Islet precursor cell (in vitro differentiated cells): ENCODE measurements around the gene ADGRA1.

Source experiments
- DNase-seq: peaks from one replicate; pipeline ENCODE4 v3.0.0-alpha.2; 2018

The ADGRA1 gene

DNA sequence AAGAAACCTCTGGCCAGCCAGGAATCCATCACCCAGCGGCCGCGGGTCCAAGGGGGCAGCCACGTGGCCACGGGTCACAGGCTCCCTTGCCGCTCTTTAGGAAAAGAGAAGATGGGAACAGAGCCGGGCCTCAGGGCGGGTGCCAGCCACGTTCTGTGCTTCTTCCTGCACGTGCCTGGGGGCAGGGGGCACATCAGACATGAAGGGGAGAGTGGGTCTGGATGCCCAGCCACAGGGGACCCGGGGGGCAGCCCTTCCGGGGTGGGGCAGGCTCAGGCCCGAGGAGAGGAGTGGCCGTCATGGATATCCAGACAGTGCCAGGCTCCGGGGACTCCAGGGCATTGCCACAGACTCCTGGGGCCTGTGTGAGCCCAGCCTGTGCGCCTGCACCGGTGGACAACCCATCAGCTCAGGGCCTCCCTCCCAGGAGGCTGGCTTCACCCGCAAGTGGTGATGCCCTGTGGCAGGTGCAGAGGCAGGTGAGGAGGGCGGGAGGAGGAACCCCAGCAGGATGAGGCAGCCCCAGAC lies 31.0 kb upstream of the ADGRA1 start:
- no peak for DNase-seq

DNA sequence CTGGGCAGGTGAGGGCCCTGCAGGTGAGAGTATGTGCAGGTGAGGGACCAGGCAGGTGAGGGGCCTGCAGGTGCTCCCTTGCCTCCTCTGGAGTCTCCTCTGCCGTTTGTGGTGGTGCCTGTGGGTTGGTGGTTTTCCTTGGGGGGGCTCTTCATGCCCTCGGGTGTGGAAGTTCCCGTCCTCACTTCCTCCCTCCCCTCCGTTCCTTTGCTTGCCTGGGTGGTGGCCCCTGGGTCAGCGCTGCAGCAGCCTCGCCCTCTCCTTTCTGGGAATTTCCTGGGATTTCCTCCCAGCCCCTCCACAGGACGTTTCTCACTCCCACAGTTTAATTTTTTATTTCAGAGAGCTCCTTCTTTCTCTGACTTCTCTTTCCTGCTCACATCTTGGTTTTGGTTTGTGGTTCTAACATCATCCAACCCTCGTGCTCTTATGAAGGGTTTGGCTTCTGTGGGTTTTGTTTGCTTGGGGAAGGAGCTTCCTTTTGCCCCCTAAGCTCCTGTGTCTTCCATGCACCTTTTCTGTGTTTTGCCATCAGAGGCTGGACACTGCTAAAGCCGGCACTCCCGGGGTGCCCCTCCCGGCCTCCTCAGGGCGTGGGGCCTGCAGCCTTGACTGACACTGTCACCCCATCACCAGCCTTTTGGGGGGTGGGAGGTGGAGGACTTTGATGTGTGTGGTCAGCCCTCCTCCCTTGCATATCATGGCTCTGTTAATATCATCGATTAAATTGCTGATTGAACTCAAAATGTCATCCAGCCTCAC lies 29.2 kb upstream of the ADGRA1 start:
- DNase-seq = no peak

DNA sequence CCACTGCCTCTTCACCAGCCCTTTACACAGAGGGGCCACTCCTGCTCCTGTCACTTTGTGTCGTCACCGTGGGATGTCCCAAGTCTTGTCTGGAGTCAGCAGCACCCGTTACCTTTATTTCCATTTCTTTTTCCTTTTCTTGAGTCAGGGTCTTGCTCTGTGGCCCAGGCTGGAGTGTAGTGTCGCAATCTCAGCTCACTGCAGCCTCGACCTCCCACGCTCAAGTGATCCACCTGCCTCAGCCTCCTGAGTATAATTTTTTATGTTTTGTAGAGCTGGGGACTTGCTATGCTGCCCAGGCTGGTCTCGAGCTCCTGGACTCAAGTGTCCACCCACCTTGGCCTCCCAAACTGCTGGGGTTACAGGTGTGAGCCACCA lies 28.6 kb upstream of the ADGRA1 start:
- no peak for DNase-seq

- DNase-seq = no peak
These were observed 28.2 kb upstream of the ADGRA1 start for GRCh38 chr10:133059571-133059970.

GRCh38 chr10:133060022-133060421 lies 27.7 kb upstream of the ADGRA1 start:
- no peak for DNase-seq

DNA sequence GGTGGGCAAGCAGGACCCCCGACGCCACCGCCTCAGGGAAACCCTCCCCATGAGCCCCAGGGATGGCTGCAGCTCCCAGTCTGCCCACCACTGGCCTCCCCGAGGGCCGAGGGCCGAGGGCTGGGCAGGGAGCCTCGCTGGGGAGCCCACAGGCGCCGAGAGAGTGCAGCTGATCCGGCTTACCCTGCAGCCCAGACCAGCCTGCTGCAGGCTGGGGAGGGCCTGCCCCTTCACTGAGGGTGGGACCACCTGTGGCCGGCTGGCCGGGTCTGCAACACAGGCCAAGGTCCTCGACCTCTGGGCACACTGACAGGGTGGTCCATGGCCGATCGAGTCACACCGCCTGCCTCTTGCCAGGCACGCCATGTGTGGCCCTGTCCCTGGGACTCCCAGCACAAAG lies 27.3 kb upstream of the ADGRA1 start:
- DNase-seq = no peak

DNA sequence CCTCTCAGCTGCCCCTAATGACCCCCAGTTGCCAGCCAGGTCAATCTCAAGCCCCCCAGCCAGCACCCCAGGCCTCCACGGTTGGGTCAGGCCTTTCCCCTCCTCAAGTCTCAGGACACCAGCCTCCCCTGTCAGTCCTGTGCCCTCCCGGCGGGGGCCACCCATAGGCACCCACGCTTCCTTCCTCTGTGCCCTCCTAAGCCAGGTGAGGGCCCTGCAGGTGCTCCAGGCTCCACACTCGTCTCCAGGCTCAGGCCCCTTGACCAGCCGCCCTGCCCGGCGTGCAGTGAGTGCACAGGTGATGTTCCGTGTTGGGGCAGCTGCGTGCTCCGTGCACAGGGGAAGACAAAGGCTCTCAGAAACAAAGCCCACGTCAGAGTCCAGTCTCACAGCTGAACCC lies 26.8 kb upstream of the ADGRA1 start:
- no peak for DNase-seq

GRCh38 chr10:133061296-133062038 lies 26.3 kb upstream of the ADGRA1 start:
- no peak for DNase-seq

GRCh38 chr10:133062085-133062484 lies 25.6 kb upstream of the ADGRA1 start:
- DNase-seq = no peak

DNA sequence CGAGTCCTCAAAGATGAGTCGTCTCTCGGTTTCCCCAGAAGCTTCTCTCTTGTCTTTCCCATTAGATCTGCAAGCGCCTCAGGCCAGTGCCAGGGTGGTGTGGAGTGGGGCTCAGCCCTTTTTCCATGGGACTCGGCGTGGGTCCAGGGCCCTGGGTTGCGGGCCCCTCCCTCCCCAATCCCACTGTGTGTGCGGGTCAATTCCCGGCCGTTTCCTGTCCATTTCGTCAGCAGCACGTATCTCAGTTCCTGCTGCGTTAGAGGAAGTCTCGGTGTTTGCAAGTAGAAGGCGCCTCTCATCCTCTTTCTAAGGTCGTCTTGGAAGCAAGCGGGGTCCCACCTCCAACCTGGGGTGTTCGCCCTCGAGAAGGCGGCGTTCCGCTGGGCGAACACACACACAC lies 25.1 kb upstream of the ADGRA1 start:
- no peak for DNase-seq

DNA sequence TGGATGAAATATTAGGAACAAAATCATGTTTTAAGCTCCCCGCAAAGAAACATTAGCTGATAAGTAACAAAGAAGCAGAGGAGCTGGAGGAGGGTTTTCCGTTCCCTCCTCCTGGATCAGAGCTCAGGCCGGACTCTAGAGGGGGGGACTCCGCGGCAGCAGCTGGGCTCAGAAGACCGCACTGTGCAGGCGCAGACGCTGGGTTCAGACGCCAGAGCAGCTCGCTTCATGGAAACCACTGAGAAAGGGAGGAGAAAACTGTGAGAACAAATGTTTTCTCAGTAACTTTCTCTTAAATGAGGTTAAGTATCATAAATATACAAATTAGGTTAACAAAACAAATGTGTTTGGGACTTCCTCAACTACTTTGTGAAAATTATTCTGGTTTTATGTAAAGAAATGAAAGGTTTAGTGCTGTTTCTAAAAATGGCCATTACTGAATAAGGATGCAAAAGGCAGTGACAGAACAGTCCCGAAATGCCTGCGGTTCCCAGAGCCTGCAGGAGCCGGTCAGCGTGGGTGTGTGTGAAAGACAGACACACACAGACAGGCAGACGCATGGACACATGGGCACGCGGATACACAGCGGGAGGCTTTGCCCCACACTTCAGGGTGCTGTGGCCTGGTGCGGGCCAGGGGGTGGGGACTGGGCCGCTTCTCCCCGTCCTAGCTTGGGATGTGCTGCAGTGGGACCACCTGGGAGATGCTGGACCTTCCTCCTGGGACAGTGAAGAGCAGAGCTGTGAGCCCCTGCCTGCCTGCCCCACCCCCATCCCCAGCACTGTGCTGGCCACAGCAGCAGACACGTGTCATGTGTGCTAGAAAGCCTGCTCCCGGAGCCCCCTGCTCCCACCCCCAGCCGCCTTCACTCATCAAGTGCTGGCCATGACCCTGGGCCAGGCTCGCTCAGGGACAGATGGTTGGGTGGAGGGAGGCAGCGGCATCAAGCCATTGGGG lies 20.3 kb upstream of the ADGRA1 start:
- no peak for DNase-seq

- DNase-seq = no peak
These were observed 19.4 kb upstream of the ADGRA1 start for GRCh38 chr10:133068111-133069032.

DNA sequence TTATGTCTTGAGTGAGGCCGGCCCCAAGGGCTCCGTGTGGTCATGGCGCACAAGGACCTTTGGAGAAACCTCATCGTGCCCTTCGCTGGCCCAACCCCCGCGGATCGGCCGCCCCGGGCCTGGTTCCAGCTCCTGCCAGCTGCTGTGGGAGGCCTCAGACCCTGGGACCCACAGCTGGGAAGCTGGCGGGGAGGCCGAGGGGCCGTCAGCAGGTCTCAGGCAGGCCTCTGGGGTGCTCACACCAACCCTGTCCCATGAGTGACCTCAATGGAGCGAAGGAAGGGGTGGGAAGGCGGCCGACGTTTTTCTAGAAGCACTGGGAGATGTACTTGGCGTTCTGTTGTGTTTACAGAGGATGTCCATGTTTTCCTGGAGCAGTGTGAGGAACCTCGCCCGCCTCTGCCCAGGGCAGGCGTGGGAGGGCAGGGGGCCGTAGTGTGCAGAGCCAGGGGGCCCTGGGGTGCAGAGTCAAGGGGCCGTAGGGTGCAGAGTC lies 18.6 kb upstream of the ADGRA1 start:
- no peak for DNase-seq

DNA sequence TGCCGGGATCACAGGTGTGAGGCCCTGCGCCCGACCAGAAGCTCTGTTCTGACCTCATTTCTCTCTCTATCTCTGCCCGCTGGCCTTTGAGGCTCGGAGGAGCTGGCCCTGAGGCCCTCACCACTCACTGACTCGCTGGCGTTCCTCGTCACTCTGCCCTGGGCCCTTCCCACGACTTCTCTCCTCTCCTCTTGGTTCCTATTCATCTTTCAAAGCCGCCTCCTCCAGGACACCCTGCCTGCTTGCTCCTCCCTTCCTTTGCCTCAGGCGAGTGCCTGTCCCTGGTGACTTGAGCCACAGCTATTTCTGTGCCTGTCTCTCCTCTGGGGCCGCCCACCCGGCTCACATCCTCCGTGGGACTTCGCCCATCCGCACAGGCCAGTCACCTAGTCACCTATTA lies 17.3 kb upstream of the ADGRA1 start:
- peak; percentile 94 for DNase-seq

GRCh38 chr10:133070810-133071209 lies 16.9 kb upstream of the ADGRA1 start:
- no peak for DNase-seq

- no peak for DNase-seq
These were observed 16.0 kb upstream of the ADGRA1 start for GRCh38 chr10:133071733-133072132.

DNA sequence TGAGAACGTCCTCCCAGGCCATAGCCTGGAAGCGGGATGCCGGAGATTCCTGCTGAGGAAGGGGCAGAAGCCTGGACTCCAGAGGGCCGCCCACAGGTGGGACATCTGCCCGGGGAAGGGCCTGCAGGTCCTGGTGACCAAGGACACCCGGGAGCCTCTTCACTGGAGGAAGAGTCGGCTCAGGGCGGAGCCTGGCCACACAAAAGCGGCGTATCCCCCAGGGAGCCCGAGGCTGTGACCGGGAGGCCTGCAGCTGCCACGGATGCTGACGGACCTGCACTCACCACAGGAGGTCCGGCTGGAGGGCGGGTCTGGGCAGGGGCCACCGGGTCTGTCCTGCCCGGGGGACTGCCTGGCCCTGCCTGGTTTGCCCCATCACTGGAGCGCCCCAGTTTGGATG lies 15.5 kb upstream of the ADGRA1 start:
- peak; percentile 66 for DNase-seq

DNA sequence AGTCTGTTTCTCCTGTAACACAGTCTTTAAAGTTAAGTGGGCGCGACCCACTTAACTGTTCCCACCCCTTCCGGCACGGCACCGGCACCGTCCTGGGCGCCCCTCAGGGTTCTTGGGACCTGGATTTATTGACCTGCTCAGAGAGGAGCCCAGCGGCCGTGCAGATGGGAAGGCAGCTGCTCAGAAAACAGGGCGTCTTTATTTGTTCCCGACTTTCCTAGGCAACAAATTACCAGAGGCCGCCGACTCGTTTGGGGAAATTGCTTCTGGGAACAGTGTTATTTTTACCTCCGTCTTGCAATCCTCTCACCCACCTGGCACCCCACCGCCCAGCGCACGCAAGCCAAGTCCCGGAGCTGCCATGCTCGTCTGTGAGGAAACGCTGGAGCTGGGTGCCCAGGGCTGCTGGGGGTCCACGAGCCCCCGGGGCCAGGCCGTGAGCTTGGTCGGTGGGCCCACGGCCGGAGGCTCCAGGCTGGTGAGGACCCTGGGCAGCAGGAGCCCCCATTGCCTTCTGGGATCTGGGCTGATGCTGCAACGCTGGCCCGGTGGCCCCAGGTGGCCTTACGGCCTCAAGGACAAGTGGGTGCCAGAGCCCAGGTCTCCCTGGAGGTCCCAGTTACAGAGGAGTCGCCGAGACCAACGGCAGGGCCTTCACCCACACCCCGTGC lies 14.9 kb upstream of the ADGRA1 start:
- no peak for DNase-seq

GRCh38 chr10:133075346-133076137 lies 12.2 kb upstream of the ADGRA1 start:
- DNase-seq = no peak

DNA sequence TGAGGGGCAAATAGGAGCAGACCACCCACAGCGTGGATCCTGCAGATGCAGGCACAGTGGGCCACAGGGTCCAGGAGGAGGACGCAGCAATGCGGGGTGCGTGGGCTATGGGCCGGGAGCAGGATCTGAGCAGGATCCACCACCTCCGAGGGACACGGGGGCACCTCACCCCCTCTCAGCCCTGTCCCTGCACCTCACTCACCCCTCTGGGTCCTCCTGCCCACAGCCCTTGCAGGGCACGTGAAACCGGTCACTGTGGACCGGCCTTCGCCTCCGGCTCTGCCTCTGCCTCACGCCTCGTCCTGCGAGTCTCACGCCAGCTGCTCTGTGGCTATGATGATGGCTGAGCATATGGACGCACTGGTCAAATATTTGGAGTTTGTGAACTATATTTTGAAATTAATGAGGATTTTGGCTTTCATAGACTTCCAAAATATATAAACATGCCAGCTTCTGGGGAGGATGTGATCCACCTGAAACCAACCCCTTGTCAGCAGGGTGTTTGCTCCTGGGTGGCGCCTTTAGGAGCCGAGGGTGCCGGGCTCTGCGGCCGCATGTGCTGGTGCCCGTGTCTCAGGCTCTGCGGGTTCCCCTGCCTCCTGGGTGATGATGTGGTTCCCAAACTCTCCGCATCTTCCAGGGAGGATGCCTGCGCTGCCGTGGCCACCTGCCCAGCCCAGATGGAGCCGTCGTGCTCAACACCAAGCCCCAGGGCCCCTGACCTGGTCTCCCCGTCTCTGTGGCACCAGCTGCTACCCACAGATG lies 11.3 kb upstream of the ADGRA1 start:
- DNase-seq = no peak
